A673 (cell line): ENCODE measurements around the gene HMG20A. TPM values are rescaled to one million over a fixed set of nuclear protein-coding genes. Genes with fewer than 3 reads are reported as not detected.

Experiments used
- BruUV-seq: library from RNA; stranded (reverse); fragments of 400-500 nt; replicated peaks from 2 replicates; lab custom pipeline; 2021; lab: Mats Ljungman, UMichigan
- CTCF ChIA-PET: fragments of 300-600 bp; sonication (Branson Sonifier 250); formaldehyde crosslinking; loops from one replicate; lab custom pipeline; 2022; ENCODE audit warnings: antibody characterized with exemption; lab: Charles Lee
- POLR2A ChIA-PET: fragments of 300-600 bp; sonication (Branson Sonifier 250); formaldehyde crosslinking; loops from one replicate; lab custom pipeline; 2022; ENCODE audit warnings: antibody characterized with exemption; ENCODE audit not compliant: low non-redundant PET; lab: Charles Lee
- DNase-seq: peaks from one replicate; pipeline ENCODE4 v3.0.0-alpha.2; 2015; ENCODE audit warnings: low spot score
- H3K27ac ChIP-seq: fragments of 200-600 bp; sonication (generic); 2 replicates; pipeline ENCODE4 v1.5.1; 2016; ENCODE audit warnings: mixed run types, low read depth, mild to moderate bottlenecking, mixed read lengths, antibody characterized with exemption, low read length; ENCODE audit not compliant: poor library complexity, severe bottlenecking
- H3K27me3 ChIP-seq: fragments of 200-600 bp; sonication (generic); replicated peaks from 2 replicates; pipeline ENCODE4 v1.6.1; 2017; ENCODE audit warnings: mixed run types, low read depth, mild to moderate bottlenecking, mixed read lengths, antibody characterized with exemption, low read length; ENCODE audit not compliant: insufficient read depth, poor library complexity
- H3K36me3 ChIP-seq: fragments of 200-600 bp; sonication (generic); 2 replicates; pipeline ENCODE4 v1.6.1; 2016; ENCODE audit warnings: mixed run types, mild to moderate bottlenecking, mixed read lengths, antibody characterized with exemption, low read length; ENCODE audit not compliant: insufficient read depth, poor library complexity, severe bottlenecking
- H3K4me1 ChIP-seq: fragments of 200-600 bp; sonication (generic); 2 replicates; pipeline ENCODE4 v1.6.1; 2017; ENCODE audit warnings: mixed run types, mild to moderate bottlenecking, mixed read lengths, antibody characterized with exemption, low read length; ENCODE audit not compliant: insufficient read depth, poor library complexity, severe bottlenecking
- H3K4me3 ChIP-seq: fragments of 200-600 bp; sonication (generic); 2 replicates; pipeline ENCODE4 v1.5.1; 2016; ENCODE audit warnings: low read depth, mixed run types, mild to moderate bottlenecking, mixed read lengths, low read length; ENCODE audit not compliant: poor library complexity, severe bottlenecking
- H3K9me3 ChIP-seq: fragments of 200-600 bp; sonication (generic); 2 replicates; pipeline ENCODE4 v1.6.1; 2016; ENCODE audit warnings: mixed run types, low read depth, mild to moderate bottlenecking, mixed read lengths, antibody characterized with exemption, low read length; ENCODE audit not compliant: poor library complexity, severe bottlenecking
- EZH2 ChIP-seq: fragments of 200-600 bp; sonication (generic); IDR thresholded peaks from 2 replicates; pipeline ENCODE4 v1.6.1; 2017; ENCODE audit warnings: borderline replicate concordance, low read depth, mild to moderate bottlenecking, mixed read lengths, antibody characterized with exemption, low read length; ENCODE audit not compliant: poor library complexity, severe bottlenecking
- intact Hi-C: fragments of 100-400 bp; cut with micrococcal nuclease; formaldehyde crosslinking; loops from one replicate; pipeline ENCODE4 v1.10.0; 2022; ENCODE audit not compliant: unreplicated experiment
- total RNA-seq: library from RNA; stranded (reverse); gene quantifications from 2 replicates; pipeline ENCODE4 v1.2.3, GENCODE V29; 2021
- TF ChIP-seq, protein P1 (sequence below): fragments of 300-800, 200-600 bp; sonication (generic); conservative IDR thresholded peaks from 2 replicates; pipeline ENCODE4 v1.5.1; 2017; ENCODE audit warnings: low read depth, mild to moderate bottlenecking, antibody characterized with exemption, low read length, moderate library complexity, mixed read lengths

The HMG20A gene
- total RNA-seq, 1 experiment from 2014 or later: 43.2 TPM

DNA sequence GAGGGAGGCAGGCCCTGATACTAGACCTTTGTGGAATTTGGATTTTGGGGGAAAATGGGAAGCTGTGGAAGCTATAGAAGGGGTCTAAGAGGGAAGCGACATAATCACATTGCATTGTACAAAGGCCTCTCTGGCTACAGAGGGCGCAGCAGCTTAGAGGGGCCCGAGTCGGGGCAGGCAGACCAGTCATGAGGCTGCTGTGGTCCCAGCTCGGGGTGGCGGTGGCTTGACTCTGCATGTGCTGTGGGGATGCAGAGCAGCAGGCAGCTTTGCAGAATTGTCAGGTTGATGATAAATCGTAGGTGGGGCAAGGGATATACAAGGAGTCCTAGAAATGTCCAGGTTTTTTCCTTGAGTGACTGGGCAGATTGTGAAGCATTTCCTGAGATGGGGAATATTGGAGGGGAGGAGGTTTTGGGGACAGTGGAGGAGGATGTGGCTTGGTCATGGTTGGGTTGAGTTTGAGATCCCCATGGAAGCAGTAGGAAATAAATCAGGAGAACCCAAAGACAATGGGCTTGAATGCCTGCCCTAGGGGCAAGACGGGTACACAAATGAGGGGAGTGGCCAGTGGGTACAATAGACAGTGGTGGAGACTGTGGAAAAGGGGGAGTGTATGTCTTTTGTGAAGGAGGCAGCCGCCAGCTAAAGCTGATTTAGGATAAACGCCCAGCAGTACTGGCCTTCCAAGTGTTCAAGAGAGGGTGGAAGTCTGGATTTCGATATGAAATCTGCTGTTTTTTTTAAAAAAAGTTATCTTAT lies 94.1 kb downstream of the HMG20A start:
- ChIA-PET POLR2A (no interaction called here), CTCF (no interaction called here)
- no peak for TF ChIP-seq EZH2
- TF ChIP-seq, protein P1, sequence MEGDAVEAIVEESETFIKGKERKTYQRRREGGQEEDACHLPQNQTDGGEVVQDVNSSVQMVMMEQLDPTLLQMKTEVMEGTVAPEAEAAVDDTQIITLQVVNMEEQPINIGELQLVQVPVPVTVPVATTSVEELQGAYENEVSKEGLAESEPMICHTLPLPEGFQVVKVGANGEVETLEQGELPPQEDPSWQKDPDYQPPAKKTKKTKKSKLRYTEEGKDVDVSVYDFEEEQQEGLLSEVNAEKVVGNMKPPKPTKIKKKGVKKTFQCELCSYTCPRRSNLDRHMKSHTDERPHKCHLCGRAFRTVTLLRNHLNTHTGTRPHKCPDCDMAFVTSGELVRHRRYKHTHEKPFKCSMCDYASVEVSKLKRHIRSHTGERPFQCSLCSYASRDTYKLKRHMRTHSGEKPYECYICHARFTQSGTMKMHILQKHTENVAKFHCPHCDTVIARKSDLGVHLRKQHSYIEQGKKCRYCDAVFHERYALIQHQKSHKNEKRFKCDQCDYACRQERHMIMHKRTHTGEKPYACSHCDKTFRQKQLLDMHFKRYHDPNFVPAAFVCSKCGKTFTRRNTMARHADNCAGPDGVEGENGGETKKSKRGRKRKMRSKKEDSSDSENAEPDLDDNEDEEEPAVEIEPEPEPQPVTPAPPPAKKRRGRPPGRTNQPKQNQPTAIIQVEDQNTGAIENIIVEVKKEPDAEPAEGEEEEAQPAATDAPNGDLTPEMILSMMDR: no peak
- BruUV-seq: no TSS peak
- no peaks in the 10 kb centered on the region for H3K27me3 ChIP-seq
- DNase-seq: no peak
- no peak overlapping the region for H3K4me3 ChIP-seq
- no peaks in the 10 kb centered on the region for H3K36me3 ChIP-seq
- no peak overlapping the region for H3K27ac ChIP-seq
- H3K4me1 ChIP-seq: no peaks in the 10 kb centered on the region
- H3K9me3 ChIP-seq: no peaks in the 10 kb centered on the region
- intact Hi-C loops: no loop called here

DNA sequence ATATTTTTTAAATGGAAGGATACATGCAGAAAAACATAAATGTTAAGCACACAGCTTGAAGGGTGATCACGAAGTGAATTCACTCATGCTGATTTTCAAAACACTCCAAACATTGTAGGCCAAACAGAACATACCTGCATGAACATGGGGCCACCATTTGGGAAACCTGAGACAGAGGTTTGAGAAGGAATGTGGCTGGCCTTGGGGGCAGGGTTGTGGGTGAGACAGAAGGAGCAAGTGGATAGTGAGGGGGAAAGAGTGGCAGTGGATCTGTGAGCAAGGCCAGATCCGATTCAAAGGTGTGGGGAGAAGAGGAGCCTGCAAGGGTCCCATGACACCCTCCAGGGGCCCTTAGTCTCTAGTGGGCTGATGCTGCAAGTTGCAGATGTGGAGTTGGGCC lies 94.9 kb downstream of the HMG20A start:
- no TSS peak for BruUV-seq
- CTCF ChIA-PET: no interaction called here
- Histone ChIP-seq H3K27me3 (no peaks in the 10 kb centered on the region), H3K27ac (no peak overlapping the region), H3K4me3 (no peak overlapping the region), H3K9me3 (no peaks in the 10 kb centered on the region), H3K36me3 (no peaks in the 10 kb centered on the region), H3K4me1 (no peaks in the 10 kb centered on the region)
- TF ChIP-seq EZH2: no peak
- TF ChIP-seq, protein P1: no peak
- POLR2A ChIA-PET: no interaction called here
- intact Hi-C loops: no loop called here
- DNase-seq: no peak

DNA sequence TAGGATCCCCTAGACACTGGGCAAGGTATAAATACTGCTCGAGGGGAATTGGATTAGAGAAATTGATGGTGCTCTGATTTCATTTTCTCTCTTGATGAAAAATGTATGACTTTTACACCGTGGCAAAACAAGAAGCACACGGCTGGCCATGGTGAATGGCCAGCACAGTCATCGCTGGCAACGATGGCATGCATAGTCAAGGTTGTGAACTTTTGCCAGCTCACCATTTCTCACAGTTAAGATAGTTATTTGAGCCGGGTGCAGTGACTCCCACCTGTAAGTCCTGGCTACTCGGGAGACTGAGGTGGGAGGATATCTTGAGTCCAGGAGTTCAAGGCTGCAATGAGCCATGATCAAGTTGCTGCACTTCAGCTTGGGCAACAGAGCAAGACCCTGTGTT lies 95.4 kb downstream of the HMG20A start:
- CTCF ChIA-PET: no interaction called here
- Histone ChIP-seq H3K9me3 (no peaks in the 10 kb centered on the region), H3K36me3 (no peaks in the 10 kb centered on the region), H3K4me1 (no peaks in the 10 kb centered on the region), H3K4me3 (no peak overlapping the region), H3K27me3 (no peaks in the 10 kb centered on the region), H3K27ac (no peak overlapping the region)
- TF ChIP-seq, protein P1: no peak
- TF ChIP-seq EZH2: no peak
- no TSS peak for BruUV-seq
- POLR2A ChIA-PET: no interaction called here
- intact Hi-C loops: no loop called here
- DNase-seq: no peak
